Keratinocyte (primary cell): Measurements from ENCODE around the gene KCNN2.

Experiments
- EZH2 ChIP-seq: IDR thresholded peaks from one replicate; pipeline ENCODE4 v1.6.1; 2012; ENCODE audit warnings: inconsistent platforms, mild to moderate bottlenecking, low read length, moderate library complexity
- TF ChIP-seq, protein P1 (sequence below), 3 experiments: IDR thresholded peaks in 1 of 3; conservative IDR thresholded peaks in 1 of 3; optimal IDR thresholded peaks in 1 of 3; 2 replicates in 2 of 3; 3 replicates in 1 of 3; pipeline versions ENCODE3 to v1.5.1; 2011; ENCODE audit warnings: low read length in 3 of 3, mild to moderate bottlenecking in 3 of 3, moderate library complexity in 2 of 3, control low read depth in 1 of 3, inconsistent platforms in 1 of 3; ENCODE audit not compliant: insufficient read depth in 2 of 3; ENCODE audit errors: extremely low read depth in 1 of 3

DNA sequence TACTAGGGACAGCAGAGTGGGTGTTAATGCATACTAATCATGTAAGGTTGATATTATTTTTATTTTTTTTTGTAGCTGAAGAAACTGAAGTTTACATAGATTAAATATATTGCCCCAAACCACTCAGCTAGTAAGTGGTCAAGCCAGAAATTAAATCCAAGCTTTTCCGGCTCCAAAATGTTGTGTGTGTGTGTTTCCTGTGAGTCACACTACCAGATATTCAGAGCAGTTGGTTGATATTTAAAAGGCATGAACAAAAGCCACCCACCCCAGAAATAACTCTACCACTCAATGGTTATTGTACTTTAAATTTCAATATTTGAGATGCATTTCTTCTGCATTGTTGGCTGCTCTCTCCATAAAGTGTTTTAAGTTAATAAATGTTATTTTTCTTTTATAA is 29.5 kb downstream of the KCNN2 start:
- TF ChIP-seq, protein P1, sequence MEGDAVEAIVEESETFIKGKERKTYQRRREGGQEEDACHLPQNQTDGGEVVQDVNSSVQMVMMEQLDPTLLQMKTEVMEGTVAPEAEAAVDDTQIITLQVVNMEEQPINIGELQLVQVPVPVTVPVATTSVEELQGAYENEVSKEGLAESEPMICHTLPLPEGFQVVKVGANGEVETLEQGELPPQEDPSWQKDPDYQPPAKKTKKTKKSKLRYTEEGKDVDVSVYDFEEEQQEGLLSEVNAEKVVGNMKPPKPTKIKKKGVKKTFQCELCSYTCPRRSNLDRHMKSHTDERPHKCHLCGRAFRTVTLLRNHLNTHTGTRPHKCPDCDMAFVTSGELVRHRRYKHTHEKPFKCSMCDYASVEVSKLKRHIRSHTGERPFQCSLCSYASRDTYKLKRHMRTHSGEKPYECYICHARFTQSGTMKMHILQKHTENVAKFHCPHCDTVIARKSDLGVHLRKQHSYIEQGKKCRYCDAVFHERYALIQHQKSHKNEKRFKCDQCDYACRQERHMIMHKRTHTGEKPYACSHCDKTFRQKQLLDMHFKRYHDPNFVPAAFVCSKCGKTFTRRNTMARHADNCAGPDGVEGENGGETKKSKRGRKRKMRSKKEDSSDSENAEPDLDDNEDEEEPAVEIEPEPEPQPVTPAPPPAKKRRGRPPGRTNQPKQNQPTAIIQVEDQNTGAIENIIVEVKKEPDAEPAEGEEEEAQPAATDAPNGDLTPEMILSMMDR (optimal IDR thresholded peaks at IDR 0.05 in 1 of 3, IDR thresholded peaks at IDR 0.05 in 1 of 3, conservative IDR thresholded peaks at IDR 0.05 in 1 of 3; ENCODE audit: extremely low read depth in 1 of 3, insufficient read depth in 2 of 3, low read length in 3 of 3) = no peak
- no peak for TF ChIP-seq EZH2
